ENCODE results near the gene DLGAP4.

Gene DLGAP4

DNA sequence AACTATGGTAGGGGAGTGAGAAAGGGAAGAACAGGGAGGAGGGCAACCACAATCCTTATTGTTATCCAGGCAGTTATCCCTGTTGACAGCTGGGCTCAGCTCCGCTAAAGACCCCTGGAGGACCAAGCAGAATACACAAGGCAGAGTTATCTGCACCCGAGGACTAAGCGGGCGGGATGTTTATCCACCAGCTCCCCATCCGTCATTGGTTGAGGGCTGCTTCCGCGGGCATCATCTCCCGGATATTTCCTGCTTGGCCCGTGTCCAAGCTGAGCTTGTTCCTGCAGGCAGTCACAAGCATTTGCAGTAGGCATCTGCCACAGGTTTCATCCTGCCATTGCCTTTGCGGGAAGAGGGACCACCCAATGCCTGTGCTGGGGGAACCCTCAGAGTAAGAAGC is 102.1 kb downstream of the DLGAP4 start:
- peak; percentile 58 for DNase-seq (ENCODE audit: low spot score)

DNA sequence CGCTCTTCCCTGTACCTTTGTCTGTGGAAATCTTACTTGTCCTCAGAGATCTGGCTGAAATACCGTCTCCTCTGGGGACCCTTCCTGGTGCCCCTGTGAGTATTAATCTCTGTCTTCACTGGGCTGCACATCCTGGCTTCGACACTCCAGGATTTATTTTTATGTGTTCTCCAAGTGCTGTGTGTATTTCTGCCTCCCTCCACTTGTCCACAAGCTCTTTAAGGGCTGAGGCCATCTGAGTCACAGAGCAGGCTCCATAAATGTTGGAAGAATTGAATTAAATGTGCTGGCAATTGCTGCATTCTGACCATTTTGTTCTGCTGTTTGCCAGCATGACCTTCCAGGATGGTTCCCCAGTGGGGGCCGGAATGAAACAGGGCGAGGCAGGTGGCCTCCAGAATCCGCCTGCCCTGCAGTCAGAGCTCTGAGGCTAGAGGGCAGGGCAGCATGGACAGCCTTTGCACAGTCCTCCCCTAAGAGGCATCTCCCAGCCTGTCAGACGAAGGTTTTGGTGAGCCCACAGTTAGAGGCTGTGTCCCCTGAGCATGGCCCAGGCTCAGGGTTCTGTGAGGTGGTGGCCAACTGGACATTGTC is 105.8 kb downstream of the DLGAP4 start:
- no peak for DNase-seq (ENCODE audit: low spot score)

DNA sequence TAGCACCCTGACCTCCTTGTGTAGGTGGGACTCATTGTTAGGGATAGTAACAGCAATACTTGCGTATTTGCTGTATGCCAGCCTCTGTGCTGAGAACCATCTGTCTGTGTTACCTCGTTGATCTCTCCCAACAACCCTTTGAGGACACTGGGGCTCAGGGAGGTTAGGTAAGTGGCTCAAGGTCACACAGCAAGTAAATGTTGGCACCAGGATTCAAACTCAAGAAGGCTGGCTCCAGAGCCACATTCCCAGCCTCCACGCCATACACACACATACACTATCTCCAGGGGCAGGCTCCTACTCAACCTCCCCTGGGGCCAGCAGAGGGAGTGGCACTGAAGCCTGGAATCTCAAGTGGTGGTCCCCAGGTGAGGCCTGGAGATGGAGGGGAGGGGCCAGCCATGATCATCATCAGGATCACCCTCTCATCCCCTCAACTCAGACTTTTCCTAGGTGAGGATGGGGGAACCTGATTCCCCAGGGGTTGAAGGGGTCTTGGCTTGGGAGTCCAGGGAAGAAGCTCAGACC is 109.4 kb downstream of the DLGAP4 start:
- no peak for DNase-seq (ENCODE audit: low spot score)

DNA sequence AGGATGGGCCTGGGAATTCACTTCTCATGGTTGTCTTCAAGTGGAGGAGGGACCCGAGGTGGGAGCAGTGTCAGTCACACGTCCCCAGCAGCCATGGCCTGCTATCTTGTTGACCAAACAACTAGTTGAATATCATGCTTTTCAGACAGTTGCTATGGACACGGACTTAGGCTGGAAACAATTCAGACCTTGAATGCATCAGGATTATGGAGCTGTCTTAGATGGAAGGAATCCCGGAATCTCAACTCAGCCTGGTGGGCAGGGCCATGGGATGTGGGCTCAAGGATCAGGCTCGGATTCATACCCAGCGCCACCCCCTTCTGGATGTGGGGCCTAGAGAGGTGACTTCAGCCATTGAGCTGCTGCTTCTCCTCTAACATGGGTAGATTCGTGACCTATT is 112.6 kb downstream of the DLGAP4 start:
- no peak for DNase-seq (ENCODE audit: low spot score)

DNA sequence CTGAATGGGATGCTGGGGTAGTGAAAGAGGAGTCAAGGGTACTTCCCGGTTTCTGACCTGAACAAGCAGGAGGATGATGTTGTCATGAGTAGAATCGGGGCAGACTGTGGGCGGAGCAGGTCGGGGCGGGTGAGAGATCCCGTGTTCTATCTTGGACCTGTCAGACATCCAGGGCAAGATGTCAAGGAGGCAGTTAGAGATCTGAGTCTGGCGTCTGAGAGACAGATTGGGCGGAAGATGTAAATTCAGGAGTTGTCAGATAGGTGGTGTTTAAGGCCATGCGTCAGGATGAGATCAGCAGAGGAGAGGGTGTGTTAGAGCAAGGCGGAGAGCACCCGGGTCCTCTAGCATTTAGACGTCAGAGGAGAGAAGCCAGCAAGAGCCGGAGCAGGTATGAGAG is 115.5 kb downstream of the DLGAP4 start:
- DNase-seq (ENCODE audit: low spot score), result no peak

DNA sequence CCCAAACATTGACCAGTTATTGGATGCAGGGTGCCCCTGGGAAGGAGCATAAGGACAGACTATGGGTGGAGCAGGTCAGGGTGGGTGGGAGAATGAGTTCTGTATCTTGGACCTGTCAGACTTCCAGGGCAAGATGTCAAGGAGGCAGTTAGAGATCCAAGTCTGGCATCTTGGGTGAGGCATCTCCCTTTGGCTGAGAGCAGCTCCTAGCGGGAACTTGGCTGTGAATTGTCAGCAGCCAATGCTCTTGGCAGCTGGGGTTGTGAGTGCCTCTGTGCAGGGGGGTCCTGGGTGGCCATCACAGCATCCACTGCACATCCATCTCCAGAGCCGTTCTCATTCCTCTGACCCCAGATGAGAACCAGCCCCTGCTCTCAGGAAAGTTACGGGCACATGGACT is 118.2 kb downstream of the DLGAP4 start:
- DNase-seq (ENCODE audit: low spot score), result no peak

DNA sequence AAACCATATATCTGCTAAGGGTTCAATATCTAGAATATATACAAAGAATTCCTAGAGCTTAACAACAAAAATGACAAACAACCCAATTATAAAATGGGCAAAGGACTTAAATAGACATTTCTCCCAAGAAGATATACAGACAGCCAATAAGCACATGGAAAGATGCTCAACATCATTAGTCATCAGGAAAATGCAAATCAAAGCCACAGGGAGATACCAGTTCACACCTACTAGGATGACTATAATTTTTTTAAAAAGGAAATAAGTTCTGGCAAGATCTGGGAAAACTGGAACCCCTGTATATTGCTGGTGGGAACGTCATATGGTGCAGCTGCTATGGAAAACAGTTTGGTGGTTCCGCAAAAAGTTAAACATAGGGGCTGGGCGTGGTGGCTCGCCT is 119.0 kb downstream of the DLGAP4 start:
- no peak for DNase-seq (ENCODE audit: low spot score)

DNA sequence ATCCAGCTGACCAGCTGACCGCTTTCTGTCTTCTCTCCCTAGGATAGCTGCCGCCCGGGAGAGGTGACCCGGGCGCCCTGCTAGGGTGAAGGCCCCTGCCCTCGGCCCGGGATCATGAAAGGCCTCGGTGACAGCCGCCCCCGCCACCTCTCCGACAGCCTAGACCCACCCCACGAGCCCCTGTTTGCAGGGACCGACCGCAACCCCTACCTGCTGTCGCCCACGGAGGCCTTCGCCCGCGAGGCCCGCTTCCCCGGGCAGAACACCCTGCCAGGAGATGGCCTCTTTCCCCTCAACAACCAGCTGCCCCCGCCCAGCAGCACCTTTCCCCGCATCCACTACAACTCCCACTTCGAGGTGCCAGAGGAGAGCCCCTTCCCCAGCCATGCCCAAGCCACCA is 125.5 kb downstream of the DLGAP4 start:
- no peak for DNase-seq (ENCODE audit: low spot score)

DNA sequence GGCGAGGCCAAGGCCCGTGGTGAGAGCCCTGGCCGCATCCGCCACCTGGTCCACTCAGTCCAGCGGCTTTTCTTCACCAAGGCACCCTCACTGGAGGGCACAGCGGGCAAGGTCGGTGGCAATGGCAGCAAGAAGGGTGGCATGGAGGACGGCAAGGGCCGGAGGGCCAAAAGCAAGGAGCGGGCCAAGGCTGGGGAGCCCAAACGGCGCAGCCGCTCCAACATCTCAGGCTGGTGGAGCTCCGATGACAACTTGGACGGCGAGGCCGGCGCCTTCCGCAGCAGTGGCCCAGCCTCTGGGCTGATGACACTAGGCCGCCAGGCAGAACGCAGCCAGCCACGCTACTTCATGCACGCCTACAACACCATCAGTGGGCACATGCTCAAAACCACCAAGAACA is 126.0 kb downstream of the DLGAP4 start:
- DNase-seq (ENCODE audit: low spot score), result no peak

DNA sequence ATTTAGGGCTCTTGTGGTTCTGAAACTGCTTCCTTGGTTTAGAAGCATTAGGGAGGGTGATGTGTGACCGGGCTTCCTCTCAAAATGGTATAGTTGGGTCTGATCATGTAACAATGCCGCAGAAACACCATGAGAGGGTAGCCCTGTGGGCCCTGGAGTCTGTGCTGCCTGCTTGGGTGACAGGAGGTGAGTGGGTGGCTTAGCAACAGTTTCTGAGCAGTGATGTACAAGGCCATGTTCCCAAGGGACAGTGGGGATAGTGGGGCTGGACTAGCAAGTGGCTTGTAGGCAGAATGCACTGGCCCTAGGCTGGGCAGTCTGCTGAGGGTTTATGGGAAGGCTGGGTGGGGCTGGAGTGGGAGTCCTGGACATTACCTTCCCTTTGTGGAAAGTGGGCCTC is 128.2 kb downstream of the DLGAP4 start:
- no peak for DNase-seq (ENCODE audit: low spot score)

DNA sequence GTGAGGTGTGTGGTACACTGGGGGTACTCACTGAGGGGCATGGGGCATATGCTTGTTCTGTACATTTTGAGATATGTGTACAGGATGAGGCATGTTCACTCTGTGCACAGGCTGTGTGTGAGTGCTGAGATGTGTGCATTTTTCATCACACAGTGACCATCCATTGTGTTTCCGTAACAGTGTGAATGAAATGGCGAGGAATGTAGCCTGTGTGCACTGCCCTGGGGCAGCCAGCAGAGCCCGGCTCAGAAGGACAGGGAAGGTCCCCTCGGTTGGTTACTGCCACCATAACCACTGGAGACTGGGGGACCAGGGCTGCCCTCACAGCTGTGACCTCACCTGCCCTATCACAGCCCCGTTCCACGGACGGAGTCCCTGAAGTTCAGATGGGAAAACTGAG is 129.0 kb downstream of the DLGAP4 start:
- no peak for DNase-seq (ENCODE audit: low spot score)

DNA sequence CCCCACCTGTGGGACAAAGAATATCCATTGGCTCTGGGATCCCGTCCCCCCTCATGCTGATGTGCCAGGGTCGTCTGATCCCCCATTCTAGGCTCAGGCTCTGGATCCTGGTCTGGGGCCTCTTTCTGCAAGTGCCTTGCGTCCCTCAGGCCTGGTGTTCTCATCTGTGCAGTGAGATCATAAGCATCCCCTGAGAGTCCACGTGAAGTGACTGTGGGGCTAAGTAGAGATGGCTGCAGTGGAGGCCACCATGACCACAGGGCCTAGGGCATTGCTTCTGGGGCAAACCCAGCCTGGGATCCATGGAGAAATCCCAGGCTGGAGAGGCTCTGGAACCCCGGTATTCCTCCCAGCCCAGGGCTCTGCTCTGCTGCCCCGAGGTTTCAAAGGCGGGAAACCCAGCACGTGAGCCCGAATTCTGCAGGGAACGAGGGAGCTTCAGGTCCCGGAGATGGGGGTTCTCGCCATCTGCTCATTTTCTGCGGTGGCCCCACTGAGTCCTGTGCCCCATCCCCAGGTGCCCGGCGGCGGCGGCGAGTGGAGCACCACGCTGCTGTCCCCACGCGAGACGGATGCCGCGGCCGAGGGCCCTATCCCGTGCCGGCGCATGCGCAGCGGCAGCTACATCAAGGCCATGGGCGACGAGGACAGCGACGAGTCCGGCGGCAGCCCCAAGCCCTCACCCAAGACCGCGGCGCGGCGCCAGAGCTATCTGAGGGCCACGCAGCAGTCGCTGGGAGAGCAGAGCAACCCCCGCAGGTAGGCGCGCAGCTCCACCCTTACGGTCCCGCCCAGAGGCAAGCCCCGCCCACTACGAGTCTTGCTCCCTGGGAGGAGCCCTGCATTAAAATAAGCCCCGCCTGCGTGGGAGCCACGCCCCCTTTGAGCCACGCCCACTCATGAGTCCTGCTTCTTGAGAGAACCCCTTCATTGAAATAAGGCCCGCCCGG is 129.7 kb downstream of the DLGAP4 start:
- DNase-seq (ENCODE audit: low spot score), result peak; percentile 52

DNA sequence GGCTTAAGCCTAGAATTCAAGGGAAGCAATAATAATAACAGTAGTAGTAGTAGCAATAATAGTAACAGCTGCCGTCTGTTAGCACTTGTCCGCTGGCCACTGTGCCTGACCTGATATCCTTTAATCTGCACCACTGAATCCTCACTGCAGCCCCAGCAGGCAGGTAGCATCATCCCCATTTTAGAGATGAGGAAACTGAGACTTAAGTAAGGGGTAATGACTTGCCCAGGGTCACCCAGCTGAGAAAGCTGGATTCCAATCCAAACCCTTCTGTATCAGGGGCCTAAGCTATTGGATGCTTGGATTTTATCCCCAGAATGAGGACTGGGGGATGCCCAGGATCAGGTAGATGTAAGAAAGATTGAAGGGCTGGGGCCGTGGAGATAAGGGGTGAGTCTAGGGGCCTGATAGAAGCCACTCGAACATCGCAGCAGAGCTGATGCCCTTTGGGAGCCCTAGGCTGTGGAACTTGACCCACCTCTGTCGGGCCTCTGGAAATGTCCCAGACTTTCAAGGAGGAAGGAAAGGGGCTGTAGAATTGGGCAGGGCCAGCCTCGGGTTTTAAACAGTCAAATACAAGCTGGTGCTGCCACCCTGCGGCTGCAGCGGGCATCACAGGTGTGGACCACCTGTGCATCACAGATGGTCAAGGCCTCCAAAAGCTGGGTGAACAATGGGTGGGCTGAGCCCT is 133.0 kb downstream of the DLGAP4 start:
- DNase-seq (ENCODE audit: low spot score), result peak; percentile 77

DNA sequence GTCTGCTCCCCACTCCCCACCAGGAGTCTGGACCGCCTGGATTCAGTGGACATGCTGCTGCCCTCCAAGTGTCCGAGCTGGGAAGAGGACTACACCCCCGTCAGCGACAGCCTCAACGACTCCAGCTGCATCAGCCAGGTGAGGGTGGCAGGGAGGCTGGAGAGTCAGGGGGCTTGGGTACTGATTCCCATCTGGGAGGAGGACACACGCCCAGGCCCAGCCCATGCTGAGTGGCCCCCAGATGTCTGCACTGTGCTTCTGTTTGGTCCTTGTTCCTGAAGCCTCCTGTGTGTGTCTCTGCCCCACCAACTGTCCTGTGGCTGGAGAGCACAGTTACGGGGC is 133.6 kb downstream of the DLGAP4 start:
- no peak for DNase-seq (ENCODE audit: low spot score)

DNA sequence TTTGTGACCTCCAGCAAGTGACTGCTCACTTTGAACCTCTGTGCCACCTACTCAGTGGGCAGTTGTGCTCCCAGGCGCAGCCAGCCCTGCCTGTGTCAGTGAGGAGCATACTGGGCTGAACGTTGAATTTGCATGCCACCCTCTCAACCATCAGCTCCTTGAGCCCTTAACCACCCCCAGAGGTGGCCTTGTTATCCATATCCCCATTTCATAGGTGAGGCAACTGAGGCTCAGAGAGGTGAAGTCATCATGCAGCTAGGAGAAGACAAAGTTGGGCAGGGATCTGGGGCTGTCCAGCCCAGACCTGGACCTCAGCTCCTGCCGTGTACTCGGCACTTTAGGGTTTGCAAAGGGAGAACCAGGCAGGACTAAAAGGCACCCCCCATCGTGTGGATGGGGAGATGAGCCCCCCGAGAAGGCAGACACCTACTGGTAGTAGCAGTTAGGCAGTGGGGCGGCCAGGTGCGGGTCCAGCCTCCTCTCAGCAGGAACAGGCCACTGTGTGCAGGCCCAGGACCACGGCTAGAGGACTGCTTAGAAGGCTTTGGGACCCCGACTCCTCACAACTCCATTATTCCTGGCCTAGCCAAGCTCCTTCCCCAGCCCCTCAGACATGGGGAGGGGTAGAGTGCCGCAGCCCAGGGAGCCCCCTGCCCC is 134.4 kb downstream of the DLGAP4 start:
- DNase-seq (ENCODE audit: low spot score), result no peak

DNA sequence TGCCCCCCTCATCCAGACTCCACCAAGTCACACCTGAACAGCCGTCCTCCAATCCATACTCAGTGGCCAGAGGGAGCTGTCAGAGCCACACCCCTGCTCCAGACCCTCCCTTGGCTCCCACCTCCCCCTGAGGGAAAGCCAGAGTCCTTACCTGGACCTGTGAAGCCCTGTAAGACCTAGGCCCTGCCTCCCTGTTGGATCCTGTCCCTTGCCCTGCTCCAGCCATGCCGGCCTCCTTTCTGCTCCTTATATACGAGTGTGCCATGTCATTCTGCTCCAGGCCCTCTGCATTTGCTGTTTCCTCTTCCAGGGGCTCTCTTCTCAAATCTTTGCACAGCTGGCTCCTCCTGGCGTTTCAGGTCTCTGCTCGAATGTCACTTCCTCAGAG is 134.9 kb downstream of the DLGAP4 start:
- DNase-seq (ENCODE audit: low spot score), result no peak

DNA sequence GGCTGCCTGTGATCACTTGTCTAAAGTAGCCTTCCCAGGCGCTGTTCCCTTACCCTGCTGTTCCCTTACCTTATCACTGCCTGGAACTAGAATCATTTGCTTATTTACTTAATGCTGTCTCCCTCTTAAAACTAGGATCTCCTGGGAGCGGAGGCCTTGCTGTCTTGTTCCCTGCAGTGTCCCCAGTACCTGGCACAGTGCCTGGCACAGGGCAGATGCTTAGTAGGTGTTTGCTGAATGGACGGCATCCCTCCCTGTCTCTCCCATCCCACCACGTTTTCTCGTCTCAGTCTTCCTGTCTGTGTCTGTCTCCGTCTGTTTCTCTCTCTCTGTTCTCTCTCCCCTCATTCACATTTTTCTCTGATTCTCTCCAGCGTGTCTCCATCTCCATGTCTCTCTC is 135.3 kb downstream of the DLGAP4 start:
- no peak for DNase-seq (ENCODE audit: low spot score)

DNA sequence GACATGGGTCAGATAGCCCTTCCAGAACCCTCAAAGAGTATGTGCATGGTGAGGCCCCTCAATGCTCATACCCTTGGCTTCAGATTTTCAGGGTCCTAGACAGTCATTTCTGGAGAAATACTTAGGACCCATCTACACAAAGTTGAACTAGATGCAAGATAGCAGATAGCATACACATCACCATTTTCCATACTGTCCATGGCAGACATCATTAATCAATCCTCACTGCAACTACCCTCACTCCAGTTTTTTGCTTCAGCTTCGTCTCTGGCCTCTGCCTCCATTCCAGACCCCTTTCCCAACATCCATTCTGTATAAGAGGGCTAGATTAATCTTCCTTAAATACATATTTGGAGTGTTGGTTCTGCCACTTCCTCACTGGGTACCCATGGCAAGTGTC is 139.7 kb downstream of the DLGAP4 start:
- no peak for DNase-seq (ENCODE audit: low spot score)

DNA sequence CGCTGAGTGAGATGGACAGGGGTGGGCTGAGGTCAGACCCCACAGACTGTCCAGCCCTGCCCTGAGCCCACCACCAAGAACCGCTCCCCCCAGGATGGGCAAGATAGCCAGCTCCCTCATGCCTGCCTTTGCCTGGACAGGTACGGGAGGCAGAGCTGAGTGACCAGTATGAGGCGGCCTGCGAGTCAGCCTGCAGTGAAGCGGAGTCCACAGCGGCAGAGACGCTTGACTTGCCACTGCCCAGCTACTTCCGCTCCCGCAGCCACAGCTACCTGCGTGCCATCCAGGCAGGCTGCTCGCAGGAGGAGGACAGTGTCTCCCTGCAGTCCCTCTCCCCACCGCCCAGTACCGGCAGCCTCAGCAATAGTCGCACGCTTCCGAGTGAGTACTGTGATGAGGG is 140.4 kb downstream of the DLGAP4 start:
- DNase-seq (ENCODE audit: low spot score), result no peak

DNA sequence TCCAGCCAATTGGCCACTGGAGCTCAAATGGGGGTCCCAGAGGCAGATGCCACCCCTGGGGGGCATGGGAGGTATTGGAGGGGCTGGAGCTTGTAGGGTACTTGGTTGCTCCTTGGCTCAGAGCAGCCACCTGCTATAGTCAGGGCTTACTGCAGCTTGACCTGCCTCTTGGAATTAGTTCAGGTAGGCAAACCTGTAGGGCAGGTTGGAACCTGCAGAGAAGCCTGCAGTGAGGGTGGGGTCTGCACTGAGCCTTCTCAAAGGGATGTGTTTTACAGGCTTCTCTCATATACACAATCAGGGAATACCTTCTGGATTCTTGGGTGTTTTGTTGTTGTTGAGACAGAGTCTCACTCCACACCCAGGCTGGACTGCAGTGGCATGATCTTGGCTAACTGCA is 141.0 kb downstream of the DLGAP4 start:
- no peak for DNase-seq (ENCODE audit: low spot score)

DNA sequence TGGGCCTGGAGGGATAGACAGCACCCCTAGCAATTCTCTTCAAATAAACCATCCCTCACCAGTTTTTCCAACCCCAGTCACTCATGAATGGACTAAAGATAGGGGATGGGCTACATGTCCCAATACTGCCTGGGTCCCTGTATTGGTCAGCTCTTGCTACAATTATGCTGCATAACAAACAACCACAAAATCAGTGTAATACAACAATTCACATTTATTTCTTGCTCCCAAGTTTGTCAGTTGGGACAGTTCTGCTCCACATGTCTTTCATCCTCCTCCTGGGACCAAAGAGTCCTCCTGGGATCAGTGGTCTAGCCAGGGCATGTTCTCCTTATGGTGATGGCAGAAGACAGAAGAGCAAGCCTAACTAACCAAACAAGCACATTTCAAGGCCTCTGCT is 143.5 kb downstream of the DLGAP4 start:
- DNase-seq (ENCODE audit: low spot score), result no peak

DNA sequence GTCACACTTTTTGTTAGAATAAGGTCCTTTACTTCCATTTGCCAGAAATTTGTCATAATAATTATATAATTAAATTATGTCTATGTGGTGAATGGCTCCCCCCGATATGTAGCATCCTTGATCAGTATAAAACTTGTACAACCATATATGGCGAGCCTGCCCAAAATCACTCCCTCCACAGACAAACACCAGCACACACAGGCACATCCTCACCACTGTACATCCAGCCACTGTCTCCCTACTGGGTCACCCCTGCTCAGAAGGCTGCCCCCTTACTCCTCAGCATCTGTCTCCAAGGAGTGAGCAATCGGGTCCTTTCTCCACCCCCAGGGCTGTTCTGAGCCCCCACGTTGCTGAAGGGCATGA is 148.2 kb downstream of the DLGAP4 start:
- DNase-seq (ENCODE audit: low spot score), result no peak
